ENCODE measurements around the gene DSC3.
A peak's percentile ranks its signal among the peaks of the same experiment; 100 is the strongest.
"Not testable (repeated sequence)": the region's sequence is repeated elsewhere in the genome, so short reads cannot be mapped to it uniquely, and the experiment has no call there.

DSC3 gene

GRCh38 chr18:30978091-30978490, 64.5 kb downstream of the DSC3 start:
- FAIRE-seq; DNase-seq (ENCODE audit: low spot score): not testable (repeated sequence)

GRCh38 chr18:30971338-30971956, 71.1 kb downstream of the DSC3 start:
- FAIRE-seq = no peak
- no peak for DNase-seq (ENCODE audit: low spot score)

- DNase-seq (ENCODE audit: low spot score) (peak; percentile 2), FAIRE-seq (no peak)
These were observed 72.2 kb downstream of the DSC3 start for GRCh38 chr18:30970196-30970816.

- DNase-seq (ENCODE audit: low spot score) (no peak), FAIRE-seq (no peak)
These were observed 72.8 kb downstream of the DSC3 start for GRCh38 chr18:30969670-30970170.

- FAIRE-seq = no peak
These were observed 74.8 kb downstream of the DSC3 start for GRCh38 chr18:30967701-30968100.

GRCh38 chr18:30965237-30965636, 77.3 kb downstream of the DSC3 start:
- FAIRE-seq (no peak), DNase-seq (ENCODE audit: low spot score) (no peak)

More at GRCh38 chr18:30967701-30968100, 74.8 kb downstream of the DSC3 start:
- DNase-seq (ENCODE audit: low spot score) = no peak

- FAIRE-seq = no peak
- no peak for DNase-seq (ENCODE audit: low spot score)
These were observed 81.9 kb downstream of the DSC3 start for GRCh38 chr18:30960661-30961060.

- DNase-seq (ENCODE audit: low spot score) (no peak), FAIRE-seq (no peak)
These were observed 85.5 kb downstream of the DSC3 start for GRCh38 chr18:30957066-30957465.

- no peak for FAIRE-seq
- DNase-seq (ENCODE audit: low spot score) = no peak
These were observed 88.3 kb downstream of the DSC3 start for GRCh38 chr18:30954262-30954661.

- FAIRE-seq = no peak
- DNase-seq (ENCODE audit: low spot score) = no peak
These were observed 96.8 kb downstream of the DSC3 start for GRCh38 chr18:30945761-30946160.

GRCh38 chr18:30944773-30945417, 97.6 kb downstream of the DSC3 start:
- DNase-seq (ENCODE audit: low spot score) = no peak
- no peak for FAIRE-seq

- DNase-seq (ENCODE audit: low spot score) = no peak
- FAIRE-seq = no peak
These were observed 101.5 kb downstream of the DSC3 start for GRCh38 chr18:30940952-30941539.

Measured in urothelium cell line (cell line).